ENCODE results near the gene CPED1. TPM values are rescaled to one million over a fixed set of nuclear protein-coding genes. Genes with fewer than 3 reads are reported as not detected.

The CPED1 gene
- total RNA-seq, result 12.8 and 42.6 TPM in 2 replicates

DNA sequence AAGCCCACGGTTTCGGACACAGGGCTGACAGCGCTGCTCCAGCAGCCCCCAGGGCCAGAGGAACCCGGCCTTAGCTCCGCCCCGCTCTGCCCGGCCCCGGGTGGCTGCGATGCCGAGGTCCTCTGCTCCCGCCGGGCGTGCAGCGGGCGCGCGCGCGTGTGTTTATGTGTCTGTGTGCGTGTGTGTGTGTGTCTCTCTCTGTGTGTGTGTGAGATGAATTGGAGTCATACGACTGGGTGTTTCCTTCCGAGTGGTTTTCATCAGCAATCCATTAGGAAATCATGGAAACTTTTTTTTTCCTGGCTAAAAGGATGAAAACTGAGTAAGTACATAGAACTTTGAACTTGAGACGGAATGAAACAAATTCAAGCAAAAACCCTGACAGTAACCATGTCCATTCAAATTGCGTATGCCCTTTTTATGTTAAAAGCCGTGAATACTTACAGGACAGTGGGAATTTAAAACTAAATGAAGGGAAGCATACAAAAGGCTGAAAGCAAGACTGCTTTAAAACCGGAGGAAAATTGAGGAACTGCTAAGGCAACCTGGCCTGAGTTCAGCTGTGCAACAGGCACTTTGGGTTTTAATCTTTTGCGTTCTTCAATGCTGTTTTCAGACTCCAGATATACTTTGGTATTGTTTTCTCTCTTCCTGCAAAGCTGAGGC, at the start of gene CPED1:
Gene CPED1, plus strand, starts transcription at position 121 of the 666 bp plus-strand sequence. CDS start 911 bp downstream, outside the sequence.

GRCh38 chr7:120950539-120951308, 37.8 kb upstream of the CPED1 start, which contains the start of gene ING3:
TSS of gene ING3 (plus strand) at chr7:120950777. CDS start at chr7:120950897, 120 bp downstream.

GRCh38 chr7:121328508-121329190, 340.1 kb downstream of the CPED1 start, which contains the start of gene WNT16:
TSS of gene WNT16 (plus strand) at chr7:121329000. CDS start at chr7:121329293, 293 bp downstream.

Other genes with a start within 250 kb of the CPED1 start
- 0.30 and 0.78 TPM in 2 replicates for gene TSPAN12, start 130.6 kb upstream of the CPED1 start, total RNA-seq
- gene ING3, start 37.9 kb upstream of the CPED1 start, total RNA-seq, result 8.6 and 10.2 TPM in 2 replicates

Data from smooth muscle cell of the umbilical artery (primary cell).